ENCODE data around the gene DOLK. TPM values are rescaled to one million over a fixed set of nuclear protein-coding genes. Genes with fewer than 3 reads are reported as not detected.
A peak's percentile ranks its signal among the peaks of the same experiment; 100 is the strongest.
"Not testable (repeated sequence)": the region's sequence is repeated elsewhere in the genome, so short reads cannot be mapped to it uniquely, and the experiment has no call there.

DOLK gene
- total RNA-seq, 1 donor from 2014 or later: 19.8 TPM

DNA sequence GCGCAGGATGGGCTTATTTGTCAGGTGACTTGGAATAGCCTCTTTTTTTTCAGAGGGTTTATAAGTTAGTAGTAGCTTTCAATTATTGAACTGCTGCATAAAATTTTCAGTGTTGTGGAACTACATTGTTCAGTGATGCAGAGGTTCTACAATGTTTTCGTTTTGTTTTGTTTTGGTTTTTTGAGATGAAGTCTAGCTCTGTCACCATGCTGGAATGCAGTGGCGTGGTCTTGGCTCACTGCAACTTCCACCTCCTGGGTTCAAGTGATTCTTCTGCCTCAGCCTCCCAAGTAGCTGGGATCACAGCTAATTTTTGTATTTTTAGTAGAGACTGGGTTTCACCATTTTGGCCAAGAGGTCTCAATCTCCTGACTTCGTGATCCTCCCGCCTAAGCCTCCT is 22.1 kb upstream of the DOLK start:
- Histone ChIP-seq H3K79me2 (ENCODE audit: insufficient read depth, low read length) (no peaks in the 10 kb centered on the region), H3K27me3 (ENCODE audit: insufficient read depth, low read length) (no peaks in the 10 kb centered on the region), H3K9ac (ENCODE audit: low read length) (no peak overlapping the region), H3K4me2 (ENCODE audit: low read length) (peak overlapping the region; percentile 54), H3K9me3 (ENCODE audit: insufficient read depth, low read depth, low read length) (no peaks in the 10 kb centered on the region), H3K36me3 (ENCODE audit: insufficient read depth, low read length) (peaks cover 36% of the 10 kb centered on the region), H3K4me1 (ENCODE audit: insufficient read depth, low read length) (peaks cover 21% of the 10 kb centered on the region), H4K20me1 (ENCODE audit: insufficient read depth, low read length) (no peaks in the 10 kb centered on the region), H2AFZ (ENCODE audit: low read depth, low read length) (no peak overlapping the region), H3K4me3 (ENCODE audit: insufficient read depth, low read depth, low read length) (no peak overlapping the region), H3K27ac (ENCODE audit: low read depth, low read length) (peak overlapping the region; percentile 40)
- peak; percentile 30 for DNase-seq (ENCODE audit: low read depth)
- H3K4me1 Mint-ChIP-seq (ENCODE audit: low read depth, unreplicated experiment): peaks cover 16% of the 10 kb centered on the region
- no peak overlapping the region for H3K27ac Mint-ChIP-seq (ENCODE audit: unreplicated experiment)
- no peak for FAIRE-seq
- peaks cover 10% of the 10 kb centered on the region for H3K36me3 Mint-ChIP-seq (ENCODE audit: low read depth, unreplicated experiment)
- no peaks in the 10 kb centered on the region for H3K9me3 Mint-ChIP-seq (ENCODE audit: unreplicated experiment)
- no peaks in the 10 kb centered on the region for H3K27me3 Mint-ChIP-seq (ENCODE audit: low read depth, unreplicated experiment)
- H3K4me3 Mint-ChIP-seq (ENCODE audit: unreplicated experiment): no peak overlapping the region
- TF ChIP-seq, protein P1, sequence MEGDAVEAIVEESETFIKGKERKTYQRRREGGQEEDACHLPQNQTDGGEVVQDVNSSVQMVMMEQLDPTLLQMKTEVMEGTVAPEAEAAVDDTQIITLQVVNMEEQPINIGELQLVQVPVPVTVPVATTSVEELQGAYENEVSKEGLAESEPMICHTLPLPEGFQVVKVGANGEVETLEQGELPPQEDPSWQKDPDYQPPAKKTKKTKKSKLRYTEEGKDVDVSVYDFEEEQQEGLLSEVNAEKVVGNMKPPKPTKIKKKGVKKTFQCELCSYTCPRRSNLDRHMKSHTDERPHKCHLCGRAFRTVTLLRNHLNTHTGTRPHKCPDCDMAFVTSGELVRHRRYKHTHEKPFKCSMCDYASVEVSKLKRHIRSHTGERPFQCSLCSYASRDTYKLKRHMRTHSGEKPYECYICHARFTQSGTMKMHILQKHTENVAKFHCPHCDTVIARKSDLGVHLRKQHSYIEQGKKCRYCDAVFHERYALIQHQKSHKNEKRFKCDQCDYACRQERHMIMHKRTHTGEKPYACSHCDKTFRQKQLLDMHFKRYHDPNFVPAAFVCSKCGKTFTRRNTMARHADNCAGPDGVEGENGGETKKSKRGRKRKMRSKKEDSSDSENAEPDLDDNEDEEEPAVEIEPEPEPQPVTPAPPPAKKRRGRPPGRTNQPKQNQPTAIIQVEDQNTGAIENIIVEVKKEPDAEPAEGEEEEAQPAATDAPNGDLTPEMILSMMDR (IDR thresholded peaks at IDR 0.05; ENCODE audit: insufficient read depth, low read depth, low read length): no peak
- TF ChIP-seq EZH2 (IDR thresholded peaks at IDR 0.05; ENCODE audit: insufficient read depth, low read length): no peak

DNA sequence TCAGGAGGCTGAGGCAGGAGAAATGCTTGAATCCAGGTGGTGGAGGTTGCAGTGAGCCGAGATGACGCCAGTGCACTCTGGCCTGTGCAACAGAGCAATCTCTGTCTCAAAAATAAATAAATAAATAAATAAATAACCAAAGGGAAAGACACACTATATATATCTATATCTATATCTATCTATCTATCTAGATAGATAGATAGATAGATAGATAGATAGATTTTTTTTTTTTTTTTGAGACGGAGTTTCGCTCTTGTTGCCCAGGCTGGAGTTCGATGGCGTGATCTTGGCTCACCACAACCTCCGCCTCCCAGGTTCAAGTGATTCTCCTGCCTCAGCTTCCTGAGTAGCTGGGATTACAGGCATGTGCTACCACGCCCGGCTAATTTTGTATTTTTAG is 14.0 kb upstream of the DOLK start:
- H3K4me1 Mint-ChIP-seq (ENCODE audit: low read depth, unreplicated experiment); H3K4me1 ChIP-seq (ENCODE audit: insufficient read depth, low read length); H4K20me1 ChIP-seq (ENCODE audit: insufficient read depth, low read length); H3K4me2 ChIP-seq (ENCODE audit: low read length); H3K4me3 ChIP-seq (ENCODE audit: insufficient read depth, low read depth, low read length); H3K9me3 Mint-ChIP-seq (ENCODE audit: unreplicated experiment); H3K4me3 Mint-ChIP-seq (ENCODE audit: unreplicated experiment); DNase-seq (ENCODE audit: low read depth); H2AFZ ChIP-seq (ENCODE audit: low read depth, low read length); H3K27ac Mint-ChIP-seq (ENCODE audit: unreplicated experiment); H3K9me3 ChIP-seq (ENCODE audit: insufficient read depth, low read depth, low read length); H3K27ac ChIP-seq (ENCODE audit: low read depth, low read length); H3K36me3 Mint-ChIP-seq (ENCODE audit: low read depth, unreplicated experiment); FAIRE-seq; H3K27me3 Mint-ChIP-seq (ENCODE audit: low read depth, unreplicated experiment); H3K79me2 ChIP-seq (ENCODE audit: insufficient read depth, low read length); H3K9ac ChIP-seq (ENCODE audit: low read length); H3K27me3 ChIP-seq (ENCODE audit: insufficient read depth, low read length): not testable (repeated sequence)
- H3K36me3 ChIP-seq (ENCODE audit: insufficient read depth, low read length): peaks cover 28% of the 10 kb centered on the region

DNA sequence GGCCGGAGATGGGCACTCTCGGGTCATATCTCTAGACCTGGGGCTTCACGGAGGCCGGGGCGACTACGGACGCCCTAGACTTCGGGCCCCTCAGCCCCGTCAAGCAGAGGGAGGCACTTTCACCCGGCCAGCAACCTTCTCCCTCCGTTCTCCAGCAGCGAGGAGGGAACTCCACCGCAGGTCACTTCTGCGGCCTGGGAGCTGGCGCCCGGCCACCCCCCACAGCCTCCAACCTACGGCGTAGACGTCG is 201 bp downstream of the DOLK start:
- peaks cover 33% of the 10 kb centered on the region for H3K79me2 ChIP-seq (ENCODE audit: insufficient read depth, low read length)
- H3K27me3 ChIP-seq (ENCODE audit: insufficient read depth, low read length): no peaks in the 10 kb centered on the region
- no peaks in the 10 kb centered on the region for H3K9me3 ChIP-seq (ENCODE audit: insufficient read depth, low read depth, low read length)
- no peak for FAIRE-seq
- peak overlapping the region; percentile 97 for H3K4me2 ChIP-seq (ENCODE audit: low read length)
- no peak for DNase-seq (ENCODE audit: low read depth)
- Mint-ChIP-seq H3K4me3 (ENCODE audit: unreplicated experiment) (peak overlapping the region; percentile 94), H3K27me3 (ENCODE audit: low read depth, unreplicated experiment) (no peaks in the 10 kb centered on the region), H3K27ac (ENCODE audit: unreplicated experiment) (peak overlapping the region; percentile 96), H3K9me3 (ENCODE audit: unreplicated experiment) (no peaks in the 10 kb centered on the region), H3K4me1 (ENCODE audit: low read depth, unreplicated experiment) (peaks cover 6% of the 10 kb centered on the region), H3K36me3 (ENCODE audit: low read depth, unreplicated experiment) (peaks cover 12% of the 10 kb centered on the region)
- H2AFZ ChIP-seq (ENCODE audit: low read depth, low read length): peak overlapping the region; percentile 90
- peak overlapping the region; percentile 90 for H3K27ac ChIP-seq (ENCODE audit: low read depth, low read length)
- peaks cover 11% of the 10 kb centered on the region for H4K20me1 ChIP-seq (ENCODE audit: insufficient read depth, low read length)
- TF ChIP-seq, protein P1 (IDR thresholded peaks at IDR 0.05; ENCODE audit: insufficient read depth, low read depth, low read length): no peak
- TF ChIP-seq EZH2 (IDR thresholded peaks at IDR 0.05; ENCODE audit: insufficient read depth, low read length): no peak
- peak overlapping the region; percentile 86 for H3K4me3 ChIP-seq (ENCODE audit: insufficient read depth, low read depth, low read length)
- peak overlapping the region; percentile 97 for H3K9ac ChIP-seq (ENCODE audit: low read length)
- H3K36me3 ChIP-seq (ENCODE audit: insufficient read depth, low read length): peaks cover 6% of the 10 kb centered on the region
- H3K4me1 ChIP-seq (ENCODE audit: insufficient read depth, low read length): peaks cover 11% of the 10 kb centered on the region

Measured in astrocyte (in vitro differentiated cells and primary cell).